Measurements from ENCODE around the gene CNTNAP2. TPM values are rescaled to one million over a fixed set of nuclear protein-coding genes. Genes with fewer than 3 reads are reported as not detected.

CNTNAP2 gene
- total RNA-seq, 6 experiments from 2014 or later = 0.07 to 0.13 (median 0.12) TPM; not detected in 3

- Mint-ChIP-seq H3K4me1 (ENCODE audit: low read depth) (no peaks in the 10 kb centered on the region), H3K9me3 (peaks cover 22% of the 10 kb centered on the region), H3K27me3 (ENCODE audit: insufficient read depth) (no peaks in the 10 kb centered on the region), H3K36me3 (ENCODE audit: low read depth) (no peaks in the 10 kb centered on the region), H3K4me3 (no peak overlapping the region), H3K27ac (no peak overlapping the region)
- no peak for TF ChIP-seq CTCF (IDR thresholded peaks at IDR 0.05)
- DNase-seq = no peak
Observed at GRCh38 chr7:146387140-146387539, 270.5 kb downstream of the CNTNAP2 start.

DNA sequence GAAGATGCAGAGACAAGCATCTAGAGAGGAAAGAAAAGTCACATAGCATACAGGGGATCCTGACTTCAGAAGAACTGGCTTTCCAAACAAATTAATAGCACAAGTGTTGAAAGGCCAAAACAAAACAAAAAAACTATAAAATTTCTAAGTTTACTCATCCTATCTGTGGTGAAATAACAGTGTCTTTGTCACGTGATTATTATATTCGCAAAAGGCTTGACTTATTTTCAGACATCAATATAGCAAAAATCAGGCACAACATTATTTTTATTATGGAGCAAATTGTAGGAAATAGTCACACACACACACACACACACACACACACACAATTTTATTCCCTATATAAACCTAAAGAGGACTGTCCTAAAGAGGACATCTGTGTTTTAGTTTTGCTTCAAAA, 272.3 kb downstream of the CNTNAP2 start:
- Mint-ChIP-seq H3K4me3 (no peak overlapping the region), H3K4me1 (ENCODE audit: low read depth) (no peaks in the 10 kb centered on the region), H3K27me3 (ENCODE audit: insufficient read depth) (no peaks in the 10 kb centered on the region), H3K9me3 (peaks cover 27% of the 10 kb centered on the region), H3K27ac (no peak overlapping the region), H3K36me3 (ENCODE audit: low read depth) (no peaks in the 10 kb centered on the region)
- no peak for DNase-seq
- TF ChIP-seq CTCF (IDR thresholded peaks at IDR 0.05) = no peak

GRCh38 chr7:146393346-146393745, 276.7 kb downstream of the CNTNAP2 start:
- TF ChIP-seq CTCF (IDR thresholded peaks at IDR 0.05) = no peak
- DNase-seq = no peak
- Mint-ChIP-seq H3K36me3 (ENCODE audit: low read depth) (no peaks in the 10 kb centered on the region; the same call in 1 of the 2 replicates), H3K4me3 (no peak overlapping the region), H3K27ac (no peak overlapping the region), H3K4me1 (ENCODE audit: low read depth) (no peaks in the 10 kb centered on the region), H3K9me3 (peaks cover 32% of the 10 kb centered on the region), H3K27me3 (ENCODE audit: insufficient read depth) (no peaks in the 10 kb centered on the region)

DNA sequence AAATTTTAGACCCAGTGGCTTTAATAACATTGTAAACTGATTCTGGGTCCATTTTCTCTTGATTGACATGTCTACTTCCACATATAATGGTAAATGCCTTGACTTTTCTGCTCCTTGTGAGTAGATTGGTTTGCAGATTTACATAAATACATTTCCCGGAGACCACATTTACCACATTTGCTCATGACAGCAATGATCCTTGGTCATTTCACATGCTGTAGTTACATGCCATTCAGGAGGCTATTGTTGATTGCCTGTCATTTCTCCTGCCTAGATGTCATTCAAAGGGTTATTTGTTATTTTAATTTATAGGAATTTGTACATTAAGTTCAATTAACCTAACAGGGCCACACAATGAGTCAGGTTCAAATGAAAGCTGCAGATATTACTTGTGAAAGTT, 280.5 kb downstream of the CNTNAP2 start:
- Mint-ChIP-seq H3K4me1 (ENCODE audit: low read depth) (no peaks in the 10 kb centered on the region), H3K27me3 (ENCODE audit: insufficient read depth) (no peaks in the 10 kb centered on the region), H3K9me3 (peaks cover 39% of the 10 kb centered on the region), H3K4me3 (no peak overlapping the region), H3K36me3 (ENCODE audit: low read depth) (no peaks in the 10 kb centered on the region; the same call in 1 of the 2 replicates), H3K27ac (no peak overlapping the region)
- no peak for DNase-seq
- TF ChIP-seq CTCF (IDR thresholded peaks at IDR 0.05) = no peak

DNA sequence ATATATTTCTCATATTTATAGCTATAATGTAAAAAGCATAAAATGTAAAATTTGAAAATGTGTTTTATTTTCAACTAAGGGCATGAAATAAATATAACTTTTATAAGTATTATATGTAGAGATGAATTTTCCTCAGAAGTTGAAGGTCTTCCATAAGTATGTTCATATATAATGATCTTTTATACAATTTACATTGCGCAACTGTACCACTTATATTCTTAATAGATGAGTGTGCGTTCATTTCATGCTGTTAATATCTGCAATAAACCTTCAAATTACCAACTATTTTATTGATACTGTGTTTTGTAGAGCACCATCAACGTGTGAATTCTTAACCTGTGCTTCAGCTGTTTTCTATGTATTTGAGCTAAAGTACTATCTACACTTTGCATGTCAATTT, 285.3 kb downstream of the CNTNAP2 start:
- H3K27ac Mint-ChIP-seq = no peak overlapping the region
- peaks cover 56% of the 10 kb centered on the region for H3K9me3 Mint-ChIP-seq
- TF ChIP-seq CTCF (IDR thresholded peaks at IDR 0.05) = no peak
- no peak for DNase-seq
- H3K27me3 Mint-ChIP-seq (ENCODE audit: insufficient read depth) = no peaks in the 10 kb centered on the region
- no peak overlapping the region for H3K4me3 Mint-ChIP-seq
- no peaks in the 10 kb centered on the region; the same call in 1 of the 2 replicates for H3K36me3 Mint-ChIP-seq (ENCODE audit: low read depth)
- no peaks in the 10 kb centered on the region for H3K4me1 Mint-ChIP-seq (ENCODE audit: low read depth)

DNA sequence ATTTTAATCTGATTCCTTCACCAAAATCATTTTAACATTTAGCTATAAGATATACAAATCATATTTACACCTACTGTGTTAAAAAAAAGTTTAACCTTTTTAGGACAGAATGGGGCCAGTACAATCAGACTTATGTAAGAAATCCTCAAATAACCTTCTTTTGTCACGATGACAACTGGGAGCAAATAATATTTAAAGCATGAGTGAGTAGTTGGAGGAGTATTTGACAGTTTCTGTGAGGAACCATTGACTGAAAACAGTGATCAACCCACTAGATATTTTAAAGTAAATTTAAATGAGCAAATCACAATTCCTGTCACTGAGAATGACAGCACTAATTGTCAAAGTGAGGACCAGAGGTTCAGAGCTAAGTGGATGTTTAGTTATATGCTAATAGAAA, 289.1 kb downstream of the CNTNAP2 start:
- Mint-ChIP-seq H3K36me3 (ENCODE audit: low read depth) (no peaks in the 10 kb centered on the region; the same call in 1 of the 2 replicates), H3K4me1 (ENCODE audit: low read depth) (no peaks in the 10 kb centered on the region), H3K27ac (no peak overlapping the region), H3K9me3 (peaks cover 52% of the 10 kb centered on the region), H3K27me3 (ENCODE audit: insufficient read depth) (no peaks in the 10 kb centered on the region), H3K4me3 (no peak overlapping the region)
- TF ChIP-seq CTCF (IDR thresholded peaks at IDR 0.05) = no peak
- no peak for DNase-seq

All from HFFc6 (cell line).